ENCODE results near the gene LSP1. TPM values are rescaled to one million over a fixed set of nuclear protein-coding genes. Genes with fewer than 3 reads are reported as not detected.

LSP1 gene
- total and polyA plus RNA-seq, 2 of the 13 experiments (the other 11 are each of a cell fraction or from before 2014, with no cell fraction given) = 0.59 to 1.00 TPM

DNA sequence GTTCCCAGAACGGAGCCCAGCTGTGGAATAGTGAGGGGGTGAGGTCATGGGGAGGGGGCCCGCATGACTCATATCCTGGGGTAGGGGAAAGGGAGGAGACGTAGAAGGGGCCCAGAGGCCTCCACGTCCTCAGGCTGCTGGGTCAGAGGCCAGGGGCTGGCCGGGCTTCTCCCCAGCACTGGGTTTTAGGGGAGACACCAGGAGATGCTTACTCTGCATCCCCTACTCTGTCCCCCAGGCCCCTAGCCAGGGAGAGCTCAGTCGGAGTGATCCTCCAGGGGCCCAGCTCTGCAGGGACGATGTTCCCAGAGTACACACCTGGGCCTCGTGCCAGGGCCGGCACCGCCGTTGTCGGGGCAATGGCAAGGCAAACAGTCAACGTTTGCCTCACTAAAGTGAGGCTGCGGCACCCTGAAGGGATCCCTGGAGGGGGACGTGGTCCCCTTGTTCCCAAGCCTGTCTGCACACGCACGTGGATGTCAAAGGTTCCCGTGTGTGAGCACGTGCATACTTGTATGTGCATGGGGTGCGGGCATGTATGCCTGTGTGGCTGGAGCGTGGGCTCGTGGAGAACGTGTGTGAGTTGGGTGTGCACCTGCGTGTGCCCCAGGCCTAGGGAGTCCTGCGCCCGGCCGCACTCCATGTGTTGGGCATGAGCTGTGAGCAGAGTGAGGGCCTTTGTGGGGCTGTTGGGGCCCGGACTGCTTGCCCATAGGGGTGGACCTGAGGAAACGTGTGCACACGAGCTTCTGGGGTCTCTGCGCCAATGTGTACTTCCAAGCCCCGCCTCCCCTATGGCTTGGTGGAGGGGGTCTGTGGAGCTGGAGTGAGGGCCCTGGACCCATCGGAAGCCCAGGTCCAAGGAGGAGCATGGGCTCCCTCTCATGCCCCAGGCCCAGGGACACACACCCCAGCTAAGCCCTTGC lies 24.6 kb downstream of the LSP1 start (continued):
- TF ChIP-seq, protein P1, sequence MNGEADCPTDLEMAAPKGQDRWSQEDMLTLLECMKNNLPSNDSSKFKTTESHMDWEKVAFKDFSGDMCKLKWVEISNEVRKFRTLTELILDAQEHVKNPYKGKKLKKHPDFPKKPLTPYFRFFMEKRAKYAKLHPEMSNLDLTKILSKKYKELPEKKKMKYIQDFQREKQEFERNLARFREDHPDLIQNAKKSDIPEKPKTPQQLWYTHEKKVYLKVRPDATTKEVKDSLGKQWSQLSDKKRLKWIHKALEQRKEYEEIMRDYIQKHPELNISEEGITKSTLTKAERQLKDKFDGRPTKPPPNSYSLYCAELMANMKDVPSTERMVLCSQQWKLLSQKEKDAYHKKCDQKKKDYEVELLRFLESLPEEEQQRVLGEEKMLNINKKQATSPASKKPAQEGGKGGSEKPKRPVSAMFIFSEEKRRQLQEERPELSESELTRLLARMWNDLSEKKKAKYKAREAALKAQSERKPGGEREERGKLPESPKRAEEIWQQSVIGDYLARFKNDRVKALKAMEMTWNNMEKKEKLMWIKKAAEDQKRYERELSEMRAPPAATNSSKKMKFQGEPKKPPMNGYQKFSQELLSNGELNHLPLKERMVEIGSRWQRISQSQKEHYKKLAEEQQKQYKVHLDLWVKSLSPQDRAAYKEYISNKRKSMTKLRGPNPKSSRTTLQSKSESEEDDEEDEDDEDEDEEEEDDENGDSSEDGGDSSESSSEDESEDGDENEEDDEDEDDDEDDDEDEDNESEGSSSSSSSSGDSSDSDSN (CRISPR knock-in tag; IDR thresholded peaks at IDR 0.05) = 0 out of 2 replicates have a peak, but pooled peaks have one; percentile 3
- TF ChIP-seq ZNF460 (CRISPR knock-in tag; IDR thresholded peaks at IDR 0.05; ENCODE audit: borderline replicate concordance) = no peak
- TF ChIP-seq PHF20 (CRISPR knock-in tag; IDR thresholded peaks at IDR 0.05) = no peak
- TF ChIP-seq HNRNPH1 (optimal IDR thresholded peaks at IDR 0.05; ENCODE audit: low read depth, low read length) = no peak
- TF ChIP-seq, protein P2, sequence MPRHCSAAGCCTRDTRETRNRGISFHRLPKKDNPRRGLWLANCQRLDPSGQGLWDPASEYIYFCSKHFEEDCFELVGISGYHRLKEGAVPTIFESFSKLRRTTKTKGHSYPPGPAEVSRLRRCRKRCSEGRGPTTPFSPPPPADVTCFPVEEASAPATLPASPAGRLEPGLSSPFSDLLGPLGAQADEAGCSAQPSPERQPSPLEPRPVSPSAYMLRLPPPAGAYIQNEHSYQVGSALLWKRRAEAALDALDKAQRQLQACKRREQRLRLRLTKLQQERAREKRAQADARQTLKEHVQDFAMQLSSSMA (CRISPR knock-in tag; IDR thresholded peaks at IDR 0.05) = no peak
- TF ChIP-seq, protein P3, sequence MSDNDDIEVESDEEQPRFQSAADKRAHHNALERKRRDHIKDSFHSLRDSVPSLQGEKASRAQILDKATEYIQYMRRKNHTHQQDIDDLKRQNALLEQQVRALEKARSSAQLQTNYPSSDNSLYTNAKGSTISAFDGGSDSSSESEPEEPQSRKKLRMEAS (IDR thresholded peaks at IDR 0.05) = 0 out of 2 replicates have a peak, but pooled peaks have one; percentile 58
- no peak for TF ChIP-seq CEBPG (CRISPR knock-in tag; IDR thresholded peaks at IDR 0.05)
- no peak for TF ChIP-seq ESRRA (CRISPR knock-in tag; IDR thresholded peaks at IDR 0.05; ENCODE audit: low read depth)
- no peak for TF ChIP-seq ZNF317 (CRISPR knock-in tag; IDR thresholded peaks at IDR 0.05)
- TF ChIP-seq SIX4 (CRISPR knock-in tag; IDR thresholded peaks at IDR 0.05) = no peak
- no peak for TF ChIP-seq MAZ (IDR thresholded peaks at IDR 0.05; ENCODE audit: borderline replicate concordance, low read depth, low read length)
- no peak for TF ChIP-seq MAZ (CRISPR knock-in tag; IDR thresholded peaks at IDR 0.05; ENCODE audit: low read depth)
- TF ChIP-seq NCOA2 (CRISPR knock-in tag; IDR thresholded peaks at IDR 0.05) = no peak
- no peak for TF ChIP-seq ZNF598 (CRISPR knock-in tag; IDR thresholded peaks at IDR 0.05; ENCODE audit: borderline replicate concordance)
- no peak for TF ChIP-seq KLF13 (CRISPR knock-in tag; IDR thresholded peaks at IDR 0.05)
- no peak for TF ChIP-seq MED13 (CRISPR knock-in tag; IDR thresholded peaks at IDR 0.05)
- no peak for TF ChIP-seq ZBTB7B (CRISPR knock-in tag; IDR thresholded peaks at IDR 0.05)
- no peak for TF ChIP-seq ZNF431 (CRISPR knock-in tag; IDR thresholded peaks at IDR 0.05; ENCODE audit: borderline replicate concordance, low read depth)
- TF ChIP-seq, protein P4, sequence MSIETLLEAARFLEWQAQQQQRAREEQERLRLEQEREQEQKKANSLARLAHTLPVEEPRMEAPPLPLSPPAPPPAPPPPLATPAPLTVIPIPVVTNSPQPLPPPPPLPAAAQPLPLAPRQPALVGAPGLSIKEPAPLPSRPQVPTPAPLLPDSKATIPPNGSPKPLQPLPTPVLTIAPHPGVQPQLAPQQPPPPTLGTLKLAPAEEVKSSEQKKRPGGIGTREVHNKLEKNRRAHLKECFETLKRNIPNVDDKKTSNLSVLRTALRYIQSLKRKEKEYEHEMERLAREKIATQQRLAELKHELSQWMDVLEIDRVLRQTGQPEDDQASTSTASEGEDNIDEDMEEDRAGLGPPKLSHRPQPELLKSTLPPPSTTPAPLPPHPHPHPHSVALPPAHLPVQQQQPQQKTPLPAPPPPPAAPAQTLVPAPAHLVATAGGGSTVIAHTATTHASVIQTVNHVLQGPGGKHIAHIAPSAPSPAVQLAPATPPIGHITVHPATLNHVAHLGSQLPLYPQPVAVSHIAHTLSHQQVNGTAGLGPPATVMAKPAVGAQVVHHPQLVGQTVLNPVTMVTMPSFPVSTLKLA (IDR thresholded peaks at IDR 0.05) = peak; percentile 98
- TF ChIP-seq CBX1 (IDR thresholded peaks at IDR 0.05; ENCODE audit: low read depth) = no peak
- TF ChIP-seq ZNF224 (CRISPR knock-in tag; IDR thresholded peaks at IDR 0.05) = no peak
- TF ChIP-seq, protein P5, sequence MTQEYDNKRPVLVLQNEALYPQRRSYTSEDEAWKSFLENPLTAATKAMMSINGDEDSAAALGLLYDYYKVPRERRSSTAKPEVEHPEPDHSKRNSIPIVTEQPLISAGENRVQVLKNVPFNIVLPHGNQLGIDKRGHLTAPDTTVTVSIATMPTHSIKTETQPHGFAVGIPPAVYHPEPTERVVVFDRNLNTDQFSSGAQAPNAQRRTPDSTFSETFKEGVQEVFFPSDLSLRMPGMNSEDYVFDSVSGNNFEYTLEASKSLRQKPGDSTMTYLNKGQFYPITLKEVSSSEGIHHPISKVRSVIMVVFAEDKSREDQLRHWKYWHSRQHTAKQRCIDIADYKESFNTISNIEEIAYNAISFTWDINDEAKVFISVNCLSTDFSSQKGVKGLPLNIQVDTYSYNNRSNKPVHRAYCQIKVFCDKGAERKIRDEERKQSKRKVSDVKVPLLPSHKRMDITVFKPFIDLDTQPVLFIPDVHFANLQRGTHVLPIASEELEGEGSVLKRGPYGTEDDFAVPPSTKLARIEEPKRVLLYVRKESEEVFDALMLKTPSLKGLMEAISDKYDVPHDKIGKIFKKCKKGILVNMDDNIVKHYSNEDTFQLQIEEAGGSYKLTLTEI (CRISPR knock-in tag; conservative IDR thresholded peaks at IDR 0.05) = no peak
- TF ChIP-seq, protein P6, sequence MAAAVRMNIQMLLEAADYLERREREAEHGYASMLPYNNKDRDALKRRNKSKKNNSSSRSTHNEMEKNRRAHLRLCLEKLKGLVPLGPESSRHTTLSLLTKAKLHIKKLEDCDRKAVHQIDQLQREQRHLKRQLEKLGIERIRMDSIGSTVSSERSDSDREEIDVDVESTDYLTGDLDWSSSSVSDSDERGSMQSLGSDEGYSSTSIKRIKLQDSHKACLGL (CRISPR knock-in tag; IDR thresholded peaks at IDR 0.05) = no peak
- no peak for TF ChIP-seq ZSCAN21 (CRISPR knock-in tag; IDR thresholded peaks at IDR 0.05; ENCODE audit: borderline replicate concordance)

Measured in HepG2 (cell line).